Fibroblast of lung (primary cell): Measurements from ENCODE around the gene FCHSD1.

ENCODE experiments used
- EZH2 ChIP-seq: IDR thresholded peaks from 2 replicates; pipeline ENCODE4 v1.5.1; 2012; ENCODE audit warnings: low read length, control low read depth, mild to moderate bottlenecking; ENCODE audit errors: missing control alignments
- TF ChIP-seq, protein P1 (sequence below), 2 donors: IDR thresholded peaks in 1 of 2; conservative IDR thresholded peaks in 1 of 2; 1 replicate in 1 of 2; 2 replicates in 1 of 2; pipeline ENCODE4 v1.5.1; 2011 to 2012; ENCODE audit warnings: low read length in 2 of 2, control low read depth in 1 of 2, inconsistent platforms in 1 of 2, low read depth in 1 of 2, mild to moderate bottlenecking in 1 of 2

DNA sequence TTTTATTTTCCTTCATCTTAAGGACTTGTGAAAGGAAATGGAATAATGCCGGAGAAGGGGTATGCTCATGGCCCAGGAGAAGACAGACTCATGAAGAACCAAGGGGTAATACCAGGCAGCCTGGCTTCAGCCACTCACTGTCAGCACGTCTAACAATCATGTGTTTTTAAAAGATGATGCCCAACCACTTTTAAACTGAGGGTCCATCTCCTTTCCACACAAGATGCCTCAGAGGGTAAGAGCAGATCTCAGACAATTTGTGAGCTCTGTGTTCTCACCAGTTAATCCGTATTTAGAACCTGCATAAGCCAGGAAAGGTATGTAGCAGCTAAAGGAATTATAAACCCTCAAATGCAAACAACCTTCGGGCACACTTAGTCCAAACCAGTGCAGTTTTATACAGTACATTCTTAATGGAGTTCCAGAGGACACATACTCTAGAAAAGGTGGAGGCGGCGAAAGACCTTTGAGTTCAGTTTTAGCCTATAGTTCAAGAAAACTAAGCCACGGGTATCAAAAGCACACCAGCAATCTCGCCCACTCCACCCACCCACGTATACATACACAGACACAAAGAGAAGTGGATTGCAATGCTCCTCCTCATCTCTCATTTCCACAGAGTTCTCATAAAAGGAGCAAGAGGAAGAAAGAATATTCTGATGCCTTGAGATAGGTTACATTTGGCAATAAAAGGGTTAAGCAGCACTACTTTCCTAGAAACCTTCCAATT is 35.1 kb downstream of the FCHSD1 start:
- TF ChIP-seq, protein P1, sequence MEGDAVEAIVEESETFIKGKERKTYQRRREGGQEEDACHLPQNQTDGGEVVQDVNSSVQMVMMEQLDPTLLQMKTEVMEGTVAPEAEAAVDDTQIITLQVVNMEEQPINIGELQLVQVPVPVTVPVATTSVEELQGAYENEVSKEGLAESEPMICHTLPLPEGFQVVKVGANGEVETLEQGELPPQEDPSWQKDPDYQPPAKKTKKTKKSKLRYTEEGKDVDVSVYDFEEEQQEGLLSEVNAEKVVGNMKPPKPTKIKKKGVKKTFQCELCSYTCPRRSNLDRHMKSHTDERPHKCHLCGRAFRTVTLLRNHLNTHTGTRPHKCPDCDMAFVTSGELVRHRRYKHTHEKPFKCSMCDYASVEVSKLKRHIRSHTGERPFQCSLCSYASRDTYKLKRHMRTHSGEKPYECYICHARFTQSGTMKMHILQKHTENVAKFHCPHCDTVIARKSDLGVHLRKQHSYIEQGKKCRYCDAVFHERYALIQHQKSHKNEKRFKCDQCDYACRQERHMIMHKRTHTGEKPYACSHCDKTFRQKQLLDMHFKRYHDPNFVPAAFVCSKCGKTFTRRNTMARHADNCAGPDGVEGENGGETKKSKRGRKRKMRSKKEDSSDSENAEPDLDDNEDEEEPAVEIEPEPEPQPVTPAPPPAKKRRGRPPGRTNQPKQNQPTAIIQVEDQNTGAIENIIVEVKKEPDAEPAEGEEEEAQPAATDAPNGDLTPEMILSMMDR (conservative IDR thresholded peaks at IDR 0.05 in 1 of 2, IDR thresholded peaks at IDR 0.05 in 1 of 2; ENCODE audit: low read depth in 1 of 2, low read length in 2 of 2), result no peak
- TF ChIP-seq EZH2, result no peak
